Measurements from ENCODE around the gene ZNF823. TPM values are rescaled to one million over a fixed set of nuclear protein-coding genes. Genes with fewer than 3 reads are reported as not detected.

ZNF823 gene
- polyA plus RNA-seq, 1 of the 3 experiments (the other 2 are of a cell fraction): 1.5 TPM

- Histone ChIP-seq H3K36me3 (replicated peaks in 1 of 2; ENCODE audit: control insufficient read depth in 1 of 2, insufficient read depth in 2 of 2, low read length in 1 of 2) (no peaks in the 10 kb centered on the region), H3K9me2 (no peaks in the 10 kb centered on the region), H3K4me3 (ENCODE audit: low read depth in 2 of 2, low read length in 1 of 2) (no peak overlapping the region), H4K20me1 (ENCODE audit: insufficient read depth) (no peaks in the 10 kb centered on the region), H3K4me2 (no peak overlapping the region), H3F3A (replicated peaks; ENCODE audit: insufficient read depth) (no peaks in the 10 kb centered on the region), H3K4me1 (ENCODE audit: control insufficient read depth in 1 of 2, insufficient read depth in 2 of 2, low read depth in 1 of 2, low read length in 1 of 2) (no peaks in the 10 kb centered on the region), H3K27ac (ENCODE audit: low read depth in 2 of 2, low read length in 1 of 2) (no peak overlapping the region), H3K9ac (no peak overlapping the region), H3K27me3 (ENCODE audit: insufficient read depth) (no peaks in the 10 kb centered on the region), H2AFZ (ENCODE audit: low read depth) (no peak overlapping the region), H3K79me2 (ENCODE audit: insufficient read depth) (no peaks in the 10 kb centered on the region), H3K9me3 (peaks cover 7% of the 10 kb centered on the region; the same call in 1 of the 2 replicates)
- DNase-seq: no peak
- WGBS (ENCODE audit: low lambda C conversion rate): 2% methylated on average over 2 of the region's 2 CpGs
- ChIA-PET POLR2A (no interaction called here), CTCF (interaction anchor here (1.0 kb wide), 1 partner anchor 48 kb away, joined by 4 read pairs; the partner anchor contains the start of gene ZNF491)
- no peak for TF ChIP-seq FOXM1 (IDR thresholded peaks at IDR 0.05; ENCODE audit: low read depth)
- no peak for TF ChIP-seq PBX3 (IDR thresholded peaks at IDR 0.05)
- TF ChIP-seq TCF12 (IDR thresholded peaks at IDR 0.05): no peak
- TF ChIP-seq EZH2phosphoT487 (IDR thresholded peaks at IDR 0.05; ENCODE audit: borderline replicate concordance, low read depth): no peak
Observed at GRCh38 chr19:11749751-11750150, 11.0 kb upstream of the ZNF823 start.

GRCh38 chr19:11747277-11747676, 8.5 kb upstream of the ZNF823 start:
- Histone ChIP-seq H3K4me3 (ENCODE audit: low read depth in 2 of 2, low read length in 1 of 2) (no peak overlapping the region), H3K36me3 (replicated peaks in 1 of 2; ENCODE audit: control insufficient read depth in 1 of 2, insufficient read depth in 2 of 2, low read length in 1 of 2) (no peaks in the 10 kb centered on the region), H3K4me1 (ENCODE audit: control insufficient read depth in 1 of 2, insufficient read depth in 2 of 2, low read depth in 1 of 2, low read length in 1 of 2) (no peaks in the 10 kb centered on the region), H2AFZ (ENCODE audit: low read depth) (no peak overlapping the region), H4K20me1 (ENCODE audit: insufficient read depth) (no peaks in the 10 kb centered on the region), H3K9me2 (no peaks in the 10 kb centered on the region), H3K27me3 (ENCODE audit: insufficient read depth) (no peaks in the 10 kb centered on the region), H3K79me2 (ENCODE audit: insufficient read depth) (no peaks in the 10 kb centered on the region), H3F3A (replicated peaks; ENCODE audit: insufficient read depth) (no peaks in the 10 kb centered on the region), H3K9ac (no peak overlapping the region), H3K4me2 (no peak overlapping the region), H3K9me3 (peaks cover 7% of the 10 kb centered on the region; the same call in 1 of the 2 replicates), H3K27ac (ENCODE audit: low read depth in 2 of 2, low read length in 1 of 2) (no peak overlapping the region)
- TF ChIP-seq JUND (IDR thresholded peaks at IDR 0.05) (no peak), PBX3 (IDR thresholded peaks at IDR 0.05) (no peak), MAX (IDR thresholded peaks at IDR 0.05; ENCODE audit: low read depth) (no peak)
- ChIA-PET POLR2A (no interaction called here), CTCF (no interaction called here)
- no peak for DNase-seq
- WGBS (ENCODE audit: low lambda C conversion rate): 3% methylated on average over 1 of the region's 1 CpG

- no peaks in the 10 kb centered on the region for H4K20me1 ChIP-seq (ENCODE audit: insufficient read depth)
- no peaks in the 10 kb centered on the region for H3K9me2 ChIP-seq
- H3K9me3 ChIP-seq: peaks cover 7% of the 10 kb centered on the region; the same call in 1 of the 2 replicates
- no peaks in the 10 kb centered on the region for H3F3A ChIP-seq (replicated peaks; ENCODE audit: insufficient read depth)
- CTCF ChIA-PET: interaction anchor here (1.0 kb wide), 1 partner anchor 46 kb away, joined by 3 read pairs; no protein-coding TSS in a partner anchor
- H3K4me2 ChIP-seq: no peak overlapping the region
- no peak for DNase-seq
- H2AFZ ChIP-seq (ENCODE audit: low read depth): no peak overlapping the region
- POLR2A ChIA-PET: no interaction called here
- no peaks in the 10 kb centered on the region for H3K27me3 ChIP-seq (ENCODE audit: insufficient read depth)
- no peaks in the 10 kb centered on the region for H3K79me2 ChIP-seq (ENCODE audit: insufficient read depth)
- no peak overlapping the region for H3K27ac ChIP-seq (ENCODE audit: low read depth in 2 of 2, low read length in 1 of 2)
- no peak overlapping the region for H3K9ac ChIP-seq
- H3K36me3 ChIP-seq (replicated peaks in 1 of 2; ENCODE audit: control insufficient read depth in 1 of 2, insufficient read depth in 2 of 2, low read length in 1 of 2): no peaks in the 10 kb centered on the region
- no peak overlapping the region for H3K4me3 ChIP-seq (ENCODE audit: low read depth in 2 of 2, low read length in 1 of 2)
- no peaks in the 10 kb centered on the region for H3K4me1 ChIP-seq (ENCODE audit: control insufficient read depth in 1 of 2, insufficient read depth in 2 of 2, low read depth in 1 of 2, low read length in 1 of 2)
- TF ChIP-seq ZBTB33 (IDR thresholded peaks at IDR 0.05; ENCODE audit: borderline replicate concordance, low read depth): no peak
- no peak for TF ChIP-seq FOSL2 (IDR thresholded peaks at IDR 0.05; ENCODE audit: borderline replicate concordance, low read depth)
- TF ChIP-seq CTCF (IDR thresholded peaks at IDR 0.05): no peak
- no peak for TF ChIP-seq EP300 (IDR thresholded peaks at IDR 0.05; ENCODE audit: borderline replicate concordance in 1 of 2, low read depth in 1 of 2, low read length in 1 of 2)
- TF ChIP-seq POLR2AphosphoS5 (IDR thresholded peaks at IDR 0.05; ENCODE audit: low read depth, low read length): no peak
- TF ChIP-seq SIN3A (IDR thresholded peaks at IDR 0.05; ENCODE audit: borderline replicate concordance, low read depth, low read length): no peak
- TF ChIP-seq NRF1 (IDR thresholded peaks at IDR 0.05; ENCODE audit: low read depth, low read length): no peak
- TF ChIP-seq FOXM1 (IDR thresholded peaks at IDR 0.05; ENCODE audit: low read depth): no peak
- no peak for TF ChIP-seq RAD21 (IDR thresholded peaks at IDR 0.05; ENCODE audit: low read length)
- no peak for TF ChIP-seq MXI1 (IDR thresholded peaks at IDR 0.05; ENCODE audit: low read depth, low read length)
- no peak for TF ChIP-seq EZH2phosphoT487 (IDR thresholded peaks at IDR 0.05; ENCODE audit: borderline replicate concordance, low read depth)
- TF ChIP-seq TAF1 (IDR thresholded peaks at IDR 0.05; ENCODE audit: borderline replicate concordance, low read depth, low read length): no peak
- no peak for TF ChIP-seq NFIC (IDR thresholded peaks at IDR 0.05; ENCODE audit: borderline replicate concordance)
Observed at GRCh38 chr19:11745869-11746268, 7.1 kb upstream of the ZNF823 start.
